NCI-H2171 (cell line): ENCODE measurements around the gene RPL18.
A peak's percentile ranks its signal among the peaks of the same experiment; 100 is the strongest.

Experiments
- DNase-seq: peaks from one replicate; lab custom pipeline; 2025; lab: John Stamatoyannopoulos, UW

Gene RPL18

GRCh38 chr19:48629599-48630295, 10.8 kb upstream of the RPL18 start:
- DNase-seq: peak; percentile 47

GRCh38 chr19:48629297-48629598, 10.3 kb upstream of the RPL18 start:
- DNase-seq: no peak

- DNase-seq: no peak
Measured at GRCh38 chr19:48628486-48629296, 9.7 kb upstream of the RPL18 start.

- no peak for DNase-seq
Measured at GRCh38 chr19:48627865-48628314, 8.9 kb upstream of the RPL18 start.

GRCh38 chr19:48627201-48627864, 8.4 kb upstream of the RPL18 start:
- DNase-seq: no peak

GRCh38 chr19:48625891-48626327, 6.9 kb upstream of the RPL18 start:
- no peak for DNase-seq

- peak; percentile 29 for DNase-seq
Measured at GRCh38 chr19:48624791-48625723, 6.1 kb upstream of the RPL18 start.

- peak; percentile 97 for DNase-seq
Measured at GRCh38 chr19:48624067-48624594, 5.2 kb upstream of the RPL18 start.

GRCh38 chr19:48623556-48624066, 4.6 kb upstream of the RPL18 start:
- peak; percentile 45 for DNase-seq

GRCh38 chr19:48619692-48620585, 961 bp upstream of the RPL18 start:
- no peak for DNase-seq

GRCh38 chr19:48618278-48618915, 581 bp downstream of the RPL18 start:
- no peak for DNase-seq

- no peak for DNase-seq
Measured at GRCh38 chr19:48617146-48617937, 1.6 kb downstream of the RPL18 start.

- no peak for DNase-seq
Measured at GRCh38 chr19:48616491-48617056, 2.4 kb downstream of the RPL18 start.

- DNase-seq: no peak
Measured at GRCh38 chr19:48616041-48616436, 2.9 kb downstream of the RPL18 start.

- DNase-seq: no peak
Measured at GRCh38 chr19:48615231-48616040, 3.5 kb downstream of the RPL18 start.

GRCh38 chr19:48614436-48615230, 4.3 kb downstream of the RPL18 start, which contains the start of gene FAM83E:
TSS of gene FAM83E (minus strand) at chr19:48615076. CDS start at chr19:48613372, 1,704 bp downstream.
- DNase-seq: peak; percentile 35
